ENCODE measurements around the gene PDE4D.
"Not testable (repeated sequence)": the region's sequence is repeated elsewhere in the genome, so short reads cannot be mapped to it uniquely, and the experiment has no call there.

PDE4D gene

DNA sequence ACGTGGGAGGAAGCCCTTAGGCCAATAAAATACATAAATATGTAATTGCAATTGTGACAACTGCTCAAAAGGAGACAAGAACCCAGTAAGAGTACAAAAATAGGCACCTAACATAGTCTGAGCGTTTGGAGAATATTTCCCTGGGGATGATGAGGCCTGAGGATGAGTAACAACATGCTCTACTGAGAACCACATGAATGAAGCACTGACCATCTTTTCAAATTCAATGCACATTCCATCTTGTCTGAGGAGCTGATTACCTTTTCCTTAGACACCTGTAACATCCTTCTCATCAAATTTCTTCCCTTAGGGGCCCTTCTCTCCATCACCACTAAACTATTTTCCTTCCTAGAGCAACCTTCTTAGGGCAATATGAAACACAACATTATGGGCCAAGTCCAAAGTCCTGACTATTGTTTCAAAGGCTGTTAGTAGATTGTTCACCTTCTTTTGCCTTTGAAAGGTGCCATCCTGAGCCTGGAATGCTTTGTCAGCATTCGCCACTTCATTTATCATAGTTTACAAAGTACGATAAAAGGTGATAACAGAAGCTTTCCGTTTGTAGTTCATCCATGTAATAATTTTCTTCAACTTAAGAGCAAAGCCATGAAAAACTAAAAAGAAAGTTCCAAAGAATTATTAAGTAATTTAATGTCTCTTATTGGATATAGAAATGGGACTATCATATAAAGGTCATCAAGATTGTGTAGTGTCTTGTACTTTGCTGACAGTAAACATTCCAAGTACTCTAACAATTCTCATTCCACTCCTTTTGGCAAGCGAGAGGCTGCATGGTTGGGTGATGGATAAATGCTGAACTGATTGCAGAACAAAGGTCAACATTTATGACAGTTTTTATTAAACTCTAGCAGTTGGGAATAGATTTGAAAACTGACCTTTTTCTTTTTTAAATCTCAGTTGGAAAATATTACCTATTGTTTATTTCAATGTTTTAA is 471.3 kb downstream of the PDE4D start:
- no peak for DNase-seq (ENCODE audit: low spot score)

DNA sequence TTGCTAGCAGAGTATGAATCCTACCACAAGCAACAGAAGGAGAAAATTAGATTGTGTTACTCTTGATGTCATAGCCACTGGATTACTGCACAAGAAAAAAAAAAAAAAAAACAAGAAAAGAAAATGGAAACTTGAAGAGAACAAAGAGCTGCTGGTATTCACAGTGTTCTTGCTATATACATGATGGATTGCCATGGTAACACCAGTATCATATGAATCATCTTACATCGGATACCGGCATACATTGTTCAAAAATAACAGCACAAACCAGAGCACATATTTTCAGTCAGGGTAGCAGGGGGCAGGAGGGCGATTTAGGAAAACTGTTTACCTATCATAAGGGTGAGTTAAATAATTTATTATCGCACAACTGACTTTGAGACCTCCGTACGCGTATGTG is 472.9 kb downstream of the PDE4D start:
- DNase-seq (ENCODE audit: low spot score) = no peak

DNA sequence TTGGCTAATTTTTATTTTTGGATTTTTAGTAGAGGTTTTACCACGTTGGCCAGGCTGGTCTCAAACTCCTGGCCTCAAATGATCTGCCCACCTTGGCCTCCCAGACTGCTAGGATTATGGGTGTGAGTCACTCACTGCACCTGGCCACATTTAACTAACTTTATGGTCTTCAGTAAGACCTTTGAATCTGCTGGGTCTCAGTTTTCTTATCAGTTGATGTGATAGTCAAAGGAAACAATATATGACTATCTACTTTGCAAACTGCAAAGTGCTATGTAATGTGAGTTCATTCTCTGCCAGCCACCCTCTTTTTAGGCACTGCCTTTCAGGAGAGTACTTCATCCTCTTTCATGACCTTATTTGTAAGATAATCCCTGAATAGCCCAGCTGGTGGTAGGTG is 474.7 kb downstream of the PDE4D start:
- no peak for DNase-seq (ENCODE audit: low spot score)

DNA sequence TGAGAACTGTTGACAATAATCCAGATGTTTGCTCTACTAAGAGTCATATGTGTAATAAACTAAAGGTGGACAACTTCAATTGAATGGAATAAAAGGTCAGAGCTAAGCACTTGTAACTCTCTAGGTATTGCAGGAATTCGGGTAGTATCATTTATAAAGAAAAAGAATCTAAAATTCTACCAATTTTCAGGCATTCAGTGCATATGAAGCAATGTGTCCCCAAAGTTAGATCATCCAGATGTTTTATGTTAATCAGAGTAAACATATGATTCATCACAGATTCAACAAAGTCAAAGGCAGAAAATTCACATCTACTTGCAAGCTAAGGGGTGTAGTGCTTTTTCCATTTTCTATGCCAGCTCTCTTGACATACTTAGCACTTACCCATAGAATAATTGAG is 477.1 kb downstream of the PDE4D start:
- no peak for DNase-seq (ENCODE audit: low spot score)

DNA sequence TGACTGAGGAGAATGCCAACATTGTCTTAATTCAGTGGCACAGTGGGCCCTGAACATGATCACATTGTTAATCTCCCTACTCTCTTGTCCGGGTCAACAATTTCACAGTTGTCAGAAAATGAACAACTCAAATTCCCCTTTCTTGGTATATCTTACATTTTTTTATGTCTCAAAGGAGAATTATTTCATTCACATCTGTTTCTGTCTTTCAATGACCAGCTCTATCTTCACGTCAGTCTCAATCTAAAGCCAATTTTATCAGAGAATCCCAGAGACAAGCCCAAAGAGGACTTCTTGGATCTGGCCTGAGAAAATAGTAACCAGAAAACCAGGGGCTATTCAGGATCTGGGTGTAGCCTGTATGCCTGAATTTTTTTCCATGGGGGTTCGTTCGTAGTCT is 477.5 kb downstream of the PDE4D start:
- DNase-seq (ENCODE audit: low spot score) = no peak

DNA sequence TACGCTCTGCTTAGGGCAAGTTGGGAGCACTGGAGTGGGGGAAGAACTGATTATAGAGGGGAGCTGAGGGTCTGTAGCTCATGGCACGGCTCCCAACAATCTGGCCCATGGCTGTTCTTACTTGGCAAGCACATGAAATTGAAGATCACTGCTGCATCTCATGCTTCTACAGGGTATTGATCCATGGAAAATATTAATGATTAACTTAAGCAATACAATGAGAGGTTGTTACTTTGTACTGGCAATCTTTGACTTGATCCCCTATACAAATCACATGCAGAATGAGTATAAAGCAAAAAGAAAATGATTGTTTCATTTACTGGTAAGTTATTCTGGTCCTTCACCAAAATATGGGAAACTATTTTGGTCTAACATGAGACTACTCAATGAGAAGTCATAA is 481.1 kb downstream of the PDE4D start:
- no peak for DNase-seq (ENCODE audit: low spot score)

DNA sequence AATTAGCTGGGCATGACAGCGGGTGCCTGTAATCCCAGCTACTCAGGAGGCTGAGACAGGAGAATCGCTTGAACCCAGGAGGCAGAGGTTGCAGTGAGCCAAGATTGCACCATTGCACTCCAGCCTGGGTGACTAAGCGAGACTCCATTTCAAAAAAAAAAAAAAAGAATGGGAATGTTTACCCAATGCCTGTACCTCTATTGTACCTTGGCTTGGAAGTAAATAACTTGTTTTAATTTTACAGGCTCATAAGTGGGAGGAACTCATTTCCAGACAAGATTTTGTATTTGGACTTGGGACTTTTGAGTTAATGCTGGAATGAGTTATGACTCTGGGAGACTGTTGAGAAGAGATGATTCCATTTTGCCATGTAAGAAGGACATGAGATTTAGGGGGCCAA is 484.5 kb downstream of the PDE4D start:
- not testable (repeated sequence) for DNase-seq (ENCODE audit: low spot score)

DNA sequence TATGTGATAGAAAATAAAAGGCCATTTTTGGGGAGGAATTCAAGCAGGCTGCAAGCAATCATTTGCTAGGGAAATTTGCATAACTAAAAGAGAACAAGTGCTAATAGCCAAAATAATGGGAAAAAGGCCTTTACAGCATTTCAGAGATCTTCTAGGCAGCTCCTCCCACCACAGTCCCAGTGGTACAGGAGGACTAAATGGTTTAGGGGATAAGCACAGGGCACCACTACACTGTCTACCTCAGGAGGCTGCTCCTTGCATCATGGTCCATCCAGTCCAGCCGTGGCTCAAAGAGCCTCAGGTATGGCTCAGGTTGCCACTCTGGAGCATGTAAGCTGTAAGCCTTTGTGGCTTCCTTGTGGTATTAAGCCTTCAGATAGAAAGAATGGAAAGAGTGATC is 485.6 kb downstream of the PDE4D start:
- DNase-seq (ENCODE audit: low spot score) = no peak

DNA sequence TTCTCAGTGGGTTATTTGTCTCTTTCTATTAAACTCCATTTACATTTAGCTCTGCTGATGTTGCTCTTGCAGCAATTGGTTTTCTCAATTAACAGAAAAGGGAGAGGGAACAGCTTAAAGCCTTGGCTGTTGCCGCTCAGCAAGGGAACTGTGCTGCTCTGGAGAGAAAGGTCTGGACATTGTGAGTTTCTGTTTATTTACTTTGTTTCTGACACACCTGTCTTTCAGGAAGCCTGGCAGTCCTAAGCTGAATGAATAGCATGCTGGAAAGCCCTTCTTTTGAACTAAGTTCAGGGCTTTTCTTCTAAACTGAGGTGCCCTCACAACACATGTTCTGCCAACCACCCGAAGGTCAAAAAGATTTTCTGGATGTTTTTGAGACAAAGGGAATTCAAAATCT is 491.9 kb downstream of the PDE4D start:
- no peak for DNase-seq (ENCODE audit: low spot score)

DNA sequence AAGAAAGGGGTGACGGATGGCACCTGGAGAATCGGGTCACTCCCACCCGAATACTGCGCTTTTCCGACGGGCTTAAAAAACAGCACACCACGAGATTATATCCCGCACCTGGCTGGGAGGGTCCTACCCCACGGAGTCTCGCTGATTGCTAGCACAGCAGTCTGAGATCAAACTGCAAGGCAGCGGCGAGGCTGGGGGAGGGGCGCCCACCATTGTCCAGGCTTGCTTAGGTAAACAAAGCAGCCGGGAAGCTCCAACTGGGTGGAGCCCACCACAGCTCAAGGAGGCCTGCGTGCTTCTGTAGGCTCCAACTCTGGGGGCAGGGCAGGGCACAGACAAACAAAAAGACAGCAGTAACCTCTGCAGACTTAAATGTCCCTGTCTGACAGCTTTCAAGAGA is 498.6 kb downstream of the PDE4D start:
- DNase-seq (ENCODE audit: low spot score) = not testable (repeated sequence)

DNA sequence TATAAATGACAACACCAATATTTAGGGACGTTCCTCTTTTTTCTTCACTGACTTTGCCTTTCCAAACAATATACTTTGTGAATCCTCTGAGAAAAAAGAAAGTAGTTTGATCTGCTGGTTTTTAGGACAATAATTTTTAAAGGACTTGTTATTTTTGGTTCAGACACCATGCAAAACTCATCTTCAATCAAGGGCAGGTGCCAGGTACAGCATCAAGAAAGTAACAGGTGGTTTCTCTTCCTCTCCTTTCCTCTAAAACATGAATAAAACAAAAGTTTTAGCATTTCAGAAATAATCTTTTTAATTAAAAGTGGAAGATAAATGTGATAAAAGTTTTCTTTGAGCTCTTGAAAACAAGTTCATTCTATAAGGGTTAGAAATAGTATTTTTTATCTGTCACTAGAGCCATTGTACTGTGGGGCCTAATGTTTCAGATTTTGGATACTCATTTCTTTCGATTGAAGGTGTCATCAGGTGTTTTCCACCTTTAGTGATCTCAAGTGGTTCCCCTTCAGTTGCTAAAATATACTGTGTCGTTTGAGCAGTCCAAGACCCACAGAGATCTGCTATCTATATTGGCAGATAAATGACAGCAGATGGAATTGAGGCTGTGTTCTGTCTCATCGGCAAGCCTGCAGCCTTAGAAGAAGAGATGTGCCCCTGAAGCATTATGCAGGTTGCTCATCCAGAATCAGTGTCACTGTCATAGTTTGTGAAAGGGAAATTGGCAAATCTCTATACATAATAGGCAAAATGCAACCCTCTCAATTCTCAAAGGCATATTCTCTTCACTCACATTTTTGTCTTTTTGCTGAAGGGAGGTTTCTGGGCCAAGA is 499.7 kb downstream of the PDE4D start:
- DNase-seq (ENCODE audit: low spot score) = no peak

DNA sequence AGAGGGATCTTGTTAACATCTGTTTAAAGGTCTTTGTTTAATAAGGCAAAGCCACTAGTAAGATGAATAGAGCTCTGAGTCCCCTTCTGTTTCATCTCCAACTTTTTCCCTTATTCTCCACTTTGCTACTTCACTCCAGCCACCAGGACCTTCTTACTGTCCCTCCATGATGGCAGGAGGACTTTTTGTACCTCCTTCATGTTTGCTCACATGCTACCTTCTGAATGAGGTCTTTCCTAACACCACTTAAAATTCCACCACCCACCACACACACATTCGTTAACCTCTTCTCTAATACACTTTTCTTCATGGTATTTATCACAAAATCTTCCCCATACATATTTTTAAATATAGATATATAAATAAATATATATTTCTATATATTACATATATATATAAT is 501.9 kb downstream of the PDE4D start:
- no peak for DNase-seq (ENCODE audit: low spot score)

DNA sequence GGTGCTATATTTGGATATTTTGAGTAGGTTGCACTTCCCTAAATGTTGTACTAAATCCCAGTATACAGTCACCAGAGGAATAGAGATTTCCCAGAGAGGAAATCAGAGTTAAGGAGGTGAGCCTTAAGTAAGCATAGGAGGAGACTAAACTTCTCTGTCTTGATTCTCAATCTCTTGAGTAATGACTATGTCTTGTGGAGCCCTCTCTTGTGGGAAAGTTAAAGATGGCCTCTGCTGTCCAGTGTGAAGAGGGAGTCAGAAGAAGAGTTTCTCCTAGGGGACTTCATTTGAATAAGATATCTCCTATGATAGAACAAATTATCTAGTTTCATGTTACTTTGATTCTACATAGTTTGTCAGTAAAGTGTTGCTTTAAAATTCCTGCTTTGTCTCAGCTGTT is 502.5 kb downstream of the PDE4D start:
- DNase-seq (ENCODE audit: low spot score) = no peak

DNA sequence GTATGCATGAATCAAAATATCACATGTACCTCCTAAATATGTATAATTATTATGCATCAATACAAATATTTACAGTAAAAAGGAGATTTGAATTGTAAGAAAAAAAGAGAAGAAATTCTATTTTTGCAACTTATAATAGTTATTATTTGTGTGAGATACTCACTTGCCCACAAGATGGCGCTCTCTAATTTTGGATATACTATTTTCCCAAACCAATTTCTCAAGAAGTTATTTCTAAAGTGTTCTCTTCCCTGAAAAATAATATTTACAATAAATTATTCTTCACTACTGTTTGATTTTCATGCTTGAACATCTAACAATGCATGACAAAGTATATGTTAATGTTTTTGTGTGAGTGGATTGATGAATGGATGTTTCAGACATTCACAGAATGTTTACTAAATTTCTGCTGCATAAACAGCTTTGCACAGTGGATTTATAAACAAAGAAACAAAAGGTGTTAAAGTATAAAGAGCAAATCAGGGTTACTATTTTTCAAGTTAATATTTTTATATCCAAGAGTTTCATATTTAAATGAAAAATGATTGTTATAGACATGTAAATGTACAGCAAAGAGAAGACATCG is 503.4 kb downstream of the PDE4D start:
- peak; percentile 48 for DNase-seq (ENCODE audit: low spot score)

DNA sequence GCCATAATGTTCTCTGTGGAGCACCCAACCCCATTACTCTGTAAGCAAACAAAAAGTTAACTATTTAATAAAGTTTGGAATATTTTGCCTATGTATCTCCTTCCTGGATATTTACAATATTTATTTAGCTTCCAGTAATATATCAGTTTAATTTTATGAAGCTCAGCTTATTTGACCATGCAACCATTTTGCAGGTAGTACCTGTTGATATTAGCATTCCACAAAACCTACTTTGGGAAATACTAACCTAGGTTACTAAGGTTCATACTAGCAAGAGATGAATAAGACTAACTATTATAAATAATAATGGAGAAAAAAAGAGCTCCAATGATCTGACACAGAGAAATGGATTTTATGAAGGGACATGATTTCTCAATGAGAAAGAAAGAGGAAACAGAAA is 506.4 kb downstream of the PDE4D start:
- no peak for DNase-seq (ENCODE audit: low spot score)

DNA sequence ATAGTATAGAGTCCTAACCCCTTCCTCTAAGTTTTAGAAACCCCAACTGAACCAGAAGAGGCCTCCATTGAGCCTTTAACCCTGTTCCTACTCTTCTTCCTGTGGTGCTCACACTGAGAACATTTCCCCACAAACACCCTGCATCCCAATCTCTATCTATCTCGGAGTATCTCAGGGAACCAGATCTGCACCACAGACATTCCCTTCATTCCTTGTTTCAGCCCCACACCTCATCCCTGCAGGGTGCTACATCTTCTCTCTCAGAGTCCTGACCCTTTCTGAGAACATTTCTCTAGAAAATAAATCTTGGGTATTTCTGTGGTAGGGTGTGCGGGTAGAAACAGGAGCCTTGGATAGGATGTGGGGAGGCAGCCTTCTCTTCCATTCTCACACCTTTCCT is 507.8 kb downstream of the PDE4D start:
- DNase-seq (ENCODE audit: low spot score) = no peak

DNA sequence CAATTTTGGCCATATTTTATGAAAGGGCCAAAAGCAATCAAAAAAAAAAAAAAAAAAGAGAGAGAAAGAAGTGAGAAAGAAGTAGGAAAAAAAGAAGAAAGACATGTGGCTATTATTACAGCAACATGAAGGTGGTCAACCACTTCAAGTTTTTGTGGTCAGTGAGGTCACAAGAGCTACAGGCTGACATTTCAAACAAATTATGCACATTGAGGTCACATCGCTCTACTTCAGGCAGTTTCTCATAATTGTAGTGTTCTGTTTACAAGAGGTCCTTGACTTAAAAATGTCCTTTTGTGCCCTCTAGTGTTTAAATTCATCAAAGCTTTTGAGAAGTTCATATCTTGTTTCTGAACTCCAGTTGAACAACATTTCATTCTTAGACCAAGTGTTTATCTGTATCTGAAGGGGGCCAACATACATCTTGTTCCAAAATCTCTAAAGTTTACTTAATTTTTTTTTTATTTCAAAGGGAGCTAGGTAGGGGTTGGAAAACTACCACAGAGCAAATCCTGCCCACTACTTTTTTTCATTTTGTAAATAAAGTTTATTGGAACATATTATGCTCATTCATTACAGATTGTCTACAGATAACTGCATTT is 513.1 kb downstream of the PDE4D start:
- peak; percentile 77 for DNase-seq (ENCODE audit: low spot score)

DNA sequence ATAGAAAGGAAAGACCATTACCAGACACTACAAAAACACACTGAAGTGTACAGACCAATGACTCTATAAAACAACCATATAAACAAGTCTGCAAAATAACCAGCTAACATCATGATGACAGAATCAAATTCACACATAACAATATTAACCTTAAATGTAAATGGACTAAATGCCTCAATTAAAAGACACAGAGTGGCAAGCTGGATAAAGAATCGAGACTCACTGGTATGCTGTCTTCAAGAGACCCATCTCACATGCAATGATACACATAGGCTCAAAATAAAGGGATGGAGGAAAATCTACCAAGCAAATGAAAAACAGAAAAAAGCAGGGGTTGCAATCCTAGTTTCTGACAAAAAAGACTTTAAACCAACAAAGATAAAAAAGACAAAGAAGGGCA is 519.5 kb downstream of the PDE4D start:
- DNase-seq (ENCODE audit: low spot score) = not testable (repeated sequence)

DNA sequence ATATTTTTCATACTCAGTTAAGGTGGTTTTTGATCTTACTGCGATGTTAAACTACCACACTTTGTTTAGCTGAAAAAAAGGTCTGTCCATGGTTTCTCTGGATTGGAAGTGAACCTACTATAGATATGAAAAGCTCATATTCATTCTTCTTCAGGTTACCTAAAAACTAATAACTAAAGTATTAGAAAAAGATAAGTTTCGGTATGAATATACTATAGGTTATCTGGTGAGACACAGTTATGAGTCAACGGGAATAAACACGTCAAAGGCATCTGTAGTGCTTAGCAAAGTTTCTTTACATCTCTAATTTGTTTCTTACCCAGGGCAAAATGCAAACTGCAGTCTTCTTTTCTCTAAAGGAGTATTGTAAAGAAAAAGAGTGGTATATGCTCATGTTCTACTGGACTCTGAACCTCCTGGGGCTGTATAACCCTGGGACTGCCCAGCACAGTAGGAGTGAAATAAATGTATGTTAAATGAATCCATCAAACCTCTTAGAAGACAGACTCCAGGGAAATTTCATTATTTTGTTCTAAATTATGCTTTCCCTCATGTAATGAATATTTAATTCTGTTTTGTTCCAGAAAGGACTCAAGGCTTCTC is 521.9 kb downstream of the PDE4D start:
- DNase-seq (ENCODE audit: low spot score) = no peak

DNA sequence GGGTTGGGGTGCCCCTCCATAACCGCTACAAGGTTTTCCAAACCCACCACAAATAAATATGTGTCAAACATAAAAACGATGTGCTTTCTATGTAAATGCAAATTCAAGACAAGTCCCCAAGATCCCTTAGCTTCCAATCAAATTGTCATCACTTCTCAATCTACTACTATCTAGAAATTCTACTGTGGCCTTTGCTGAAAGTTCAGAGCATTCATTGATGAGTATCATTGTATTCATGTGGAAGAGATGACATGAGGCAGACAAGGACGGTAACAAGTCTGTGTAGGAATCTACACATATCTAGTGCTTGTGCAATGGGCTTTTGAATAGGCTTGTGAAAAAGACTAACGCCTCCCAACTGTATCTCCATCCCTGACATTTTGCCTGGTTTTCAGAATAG is 524.6 kb downstream of the PDE4D start:
- DNase-seq (ENCODE audit: low spot score) = no peak

DNA sequence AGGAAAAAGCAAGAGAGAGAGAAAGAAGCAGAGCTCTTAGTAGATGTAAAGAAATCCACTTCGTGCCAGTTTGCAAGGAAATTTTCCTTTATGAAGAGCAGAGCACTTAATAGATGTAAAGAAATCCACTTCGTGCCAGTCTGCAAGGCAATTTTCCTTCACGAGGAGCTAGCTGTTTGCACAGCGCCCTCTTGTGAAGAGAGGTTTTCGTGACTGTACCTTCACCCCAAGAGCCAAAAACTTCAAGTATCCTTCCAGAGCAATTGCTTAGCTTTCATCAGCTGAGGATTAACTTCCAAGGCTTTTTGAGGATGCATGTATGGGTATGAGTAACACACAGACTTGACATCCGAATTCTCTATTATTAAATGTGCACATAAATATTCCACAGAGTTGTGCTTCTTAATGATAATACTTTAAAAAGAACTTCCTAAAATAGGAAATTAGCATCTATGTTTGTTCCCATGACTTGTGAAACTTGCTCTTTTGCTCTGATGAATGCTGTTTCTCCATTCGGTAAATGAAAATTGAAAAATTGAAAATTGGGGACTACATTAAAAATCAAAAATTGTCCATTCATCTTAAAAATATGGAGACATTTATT is 525.6 kb downstream of the PDE4D start:
- DNase-seq (ENCODE audit: low spot score) = peak; percentile 73

DNA sequence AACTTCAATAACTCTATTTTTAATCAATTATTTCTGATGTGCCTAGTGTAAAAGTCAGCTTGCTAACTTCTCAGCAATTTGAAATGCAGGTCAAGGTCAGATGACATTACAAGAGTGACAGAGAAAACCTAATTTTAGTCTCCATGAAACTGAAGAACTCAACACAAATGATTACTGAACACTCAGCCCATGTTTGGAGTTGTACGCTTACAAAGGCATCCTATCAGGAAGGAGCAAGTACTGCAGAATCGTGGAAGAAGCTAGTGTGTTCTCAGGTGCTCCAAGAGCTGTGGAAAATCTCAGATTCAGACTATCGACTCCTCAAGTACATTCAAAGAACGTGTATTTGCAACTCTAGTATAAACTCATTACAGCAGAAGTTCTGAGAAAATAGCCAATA is 526.7 kb downstream of the PDE4D start:
- DNase-seq (ENCODE audit: low spot score) = no peak
